NCI-H2227 (cell line): ENCODE measurements around the gene TEX26.

Source experiments
- DNase-seq: peaks from one replicate; lab custom pipeline; 2025; ENCODE audit not compliant: unreplicated experiment; lab: John Stamatoyannopoulos, UW

The TEX26 gene

DNA sequence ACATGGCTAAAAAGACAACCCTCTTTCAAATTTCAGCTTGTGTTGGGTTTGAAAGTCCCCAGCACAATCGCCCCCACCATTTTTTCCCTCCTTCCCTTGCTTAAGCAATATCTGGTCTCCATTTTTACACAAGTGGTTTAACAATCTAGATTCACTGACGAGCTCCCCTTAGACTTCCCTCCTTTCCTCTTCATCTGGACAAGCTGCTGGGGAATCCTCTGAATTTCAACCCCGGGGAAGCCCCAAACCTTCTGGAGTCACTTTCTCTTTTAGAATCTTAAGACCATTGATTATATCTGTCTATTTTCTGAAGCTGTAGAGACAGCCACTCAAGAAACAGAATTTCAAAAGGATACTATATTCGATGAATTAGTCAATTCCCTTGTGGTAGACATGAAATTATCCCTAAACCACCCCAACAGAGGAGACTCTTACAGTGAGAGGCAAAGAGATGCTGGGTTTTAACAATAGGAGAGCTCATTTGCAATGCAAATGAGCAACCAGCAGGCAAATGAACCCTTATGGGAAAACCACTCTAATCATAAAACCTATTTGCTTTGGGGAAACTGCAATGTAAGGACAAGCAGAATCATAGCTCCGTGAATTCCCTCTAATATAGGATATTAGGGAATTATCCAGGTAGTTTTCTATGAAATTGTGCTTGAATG, 78.9 kb downstream of the TEX26 start:
- no peak for DNase-seq

DNA sequence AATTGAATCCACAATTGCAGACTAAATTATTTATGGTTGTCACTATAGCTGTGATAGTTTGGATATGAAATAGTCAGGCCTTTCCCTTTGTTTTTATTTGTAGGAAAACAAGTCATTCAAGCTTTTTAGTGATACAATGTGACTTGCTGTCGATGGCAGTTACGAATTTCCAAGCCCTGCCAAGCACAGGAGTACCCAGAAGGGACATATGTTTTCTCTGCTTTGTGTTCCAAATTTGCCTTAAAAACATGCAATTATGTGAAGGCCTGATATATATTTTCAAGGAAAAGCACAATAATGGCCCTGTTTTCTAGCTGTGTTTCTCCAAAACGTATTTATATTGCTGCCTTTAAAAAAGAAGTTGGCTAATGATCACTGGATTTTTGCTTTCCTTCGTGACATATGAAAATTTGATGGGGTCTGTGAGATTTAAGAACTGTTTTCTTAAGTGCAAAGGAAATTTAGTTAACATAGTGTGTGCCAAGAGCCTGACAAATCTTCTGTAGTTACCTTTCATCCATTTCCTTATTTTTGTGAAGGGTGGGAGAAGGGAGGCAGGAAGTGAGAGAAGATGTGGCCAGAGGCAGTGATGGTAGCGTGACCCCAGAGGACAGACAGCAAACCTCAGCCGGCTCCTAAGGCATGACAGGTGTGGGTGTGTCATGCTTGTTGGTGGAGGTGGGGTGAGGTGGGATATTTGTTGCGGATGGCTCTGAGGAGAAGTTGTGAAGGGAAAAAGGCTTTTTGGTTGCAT, 79.6 kb downstream of the TEX26 start:
- no peak for DNase-seq

DNA sequence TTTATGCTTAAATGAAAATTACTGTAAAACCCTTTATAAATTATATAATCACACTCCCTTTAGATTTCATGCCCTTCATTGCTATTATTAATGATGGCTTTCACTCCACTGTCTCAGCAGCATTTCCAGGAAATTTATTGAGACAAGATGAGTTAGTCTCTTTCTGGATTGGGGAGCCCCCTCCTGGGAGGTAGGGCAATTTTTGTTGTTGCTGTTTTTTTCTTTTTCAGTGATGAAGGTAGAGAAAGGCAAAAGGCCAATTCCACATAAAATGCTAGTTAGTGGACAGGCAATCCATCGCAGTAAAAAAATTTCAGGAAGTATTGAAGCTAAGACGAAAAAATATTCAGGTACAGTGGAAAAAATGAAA, 80.2 kb downstream of the TEX26 start:
- DNase-seq = peak; percentile 13

DNA sequence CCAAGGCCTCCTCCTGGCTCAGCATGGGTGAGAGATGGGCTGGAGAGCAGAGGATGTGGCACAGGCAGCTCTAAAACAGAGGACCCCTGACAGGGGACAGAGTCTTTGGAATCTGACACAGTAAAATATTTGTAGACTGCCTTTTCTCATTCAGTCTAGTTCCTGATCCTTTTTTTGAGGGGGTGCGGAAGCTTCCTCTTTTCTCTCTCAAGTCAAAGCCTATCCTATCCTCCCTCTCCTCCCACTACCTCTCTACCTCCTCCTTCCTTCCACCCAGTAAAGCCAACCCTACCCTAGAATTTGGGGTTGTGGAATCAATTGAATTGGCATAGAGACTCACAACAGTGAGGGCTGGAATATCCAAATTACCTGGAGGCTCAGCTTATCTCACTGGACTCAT, 82.0 kb downstream of the TEX26 start:
- no peak for DNase-seq

DNA sequence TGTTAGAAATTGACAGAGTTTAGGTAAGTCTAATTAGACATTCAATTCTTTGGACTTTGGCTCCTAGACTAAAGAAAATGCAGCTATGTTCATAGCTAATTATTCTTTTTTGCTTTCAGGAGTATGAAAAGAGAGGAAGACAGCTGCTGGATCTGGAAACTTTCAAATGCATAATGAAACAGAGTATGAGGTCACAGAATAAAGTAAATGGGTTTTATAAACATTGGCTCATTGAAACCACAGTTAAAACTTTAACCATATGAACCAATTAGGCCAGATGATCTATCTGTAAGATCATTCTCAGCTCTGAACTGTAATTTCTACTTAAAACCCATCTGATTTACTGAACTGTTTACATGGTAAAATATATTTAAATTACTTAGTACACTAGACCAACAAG, 82.7 kb downstream of the TEX26 start:
- no peak for DNase-seq

DNA sequence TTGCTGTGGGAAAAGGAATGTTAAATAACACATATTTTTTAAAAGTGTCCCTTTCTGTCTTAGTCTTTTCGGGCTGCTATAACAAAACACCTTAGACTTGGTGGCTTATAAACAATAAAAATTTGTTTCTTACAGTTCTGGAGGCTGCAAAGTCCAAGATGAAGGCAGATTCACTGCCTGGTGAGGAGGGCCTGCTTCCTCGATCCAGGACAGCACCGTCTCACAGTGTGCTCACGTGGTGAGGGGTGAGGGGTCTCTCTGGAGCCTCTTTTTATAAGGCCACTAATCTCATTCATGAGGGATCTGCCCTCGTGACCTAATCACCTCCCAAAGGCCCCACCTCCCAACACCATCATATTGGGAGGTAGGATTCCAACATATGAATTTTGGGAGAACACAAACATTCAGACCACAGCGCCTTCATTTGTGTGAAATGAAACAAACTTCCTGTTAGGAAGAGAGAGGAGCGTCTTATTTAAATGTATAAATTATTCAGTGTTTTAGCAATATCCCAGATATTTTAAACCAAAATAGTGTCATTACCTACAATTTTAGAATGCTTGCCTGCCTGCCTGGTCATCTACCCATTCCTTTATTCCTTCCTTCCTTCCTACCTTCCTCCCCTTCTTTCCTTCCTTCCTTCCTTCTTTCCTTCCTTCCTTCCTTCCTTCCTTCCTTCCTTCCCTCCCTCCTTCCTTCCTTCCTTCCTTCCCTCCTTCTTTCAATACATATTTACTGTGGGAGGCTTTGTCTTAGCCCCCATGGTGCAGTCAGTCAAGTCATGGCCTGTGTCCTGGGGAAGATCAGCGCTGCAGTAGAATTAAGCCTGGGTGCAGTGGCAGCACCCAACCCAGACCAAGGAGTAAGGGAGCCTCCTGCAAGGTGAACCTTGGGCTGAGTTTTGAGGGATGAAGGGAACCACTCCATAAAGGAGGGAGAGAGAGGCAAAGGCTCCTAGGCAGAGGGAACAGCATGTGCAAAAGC, 84.2 kb downstream of the TEX26 start:
- no peak for DNase-seq

DNA sequence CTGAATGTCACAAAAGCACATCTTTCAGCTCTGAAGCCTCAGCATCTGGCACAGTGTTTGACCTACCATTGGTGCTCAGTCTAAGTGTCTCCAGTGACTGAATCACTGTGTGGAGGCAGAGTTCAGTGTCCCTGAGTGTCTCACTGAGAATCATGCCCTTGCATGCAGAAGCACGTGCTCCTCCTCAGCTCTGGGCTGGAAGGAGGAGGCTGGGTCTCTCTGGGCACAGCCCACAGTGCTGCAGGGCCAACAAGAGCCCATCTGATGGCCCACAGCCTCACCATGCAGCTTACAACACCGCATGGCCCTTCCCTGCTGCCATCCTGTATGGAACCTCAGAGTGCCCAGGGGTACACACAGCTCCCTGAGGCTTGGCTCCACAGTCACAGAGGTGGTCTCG, 86.1 kb downstream of the TEX26 start:
- DNase-seq = no peak

DNA sequence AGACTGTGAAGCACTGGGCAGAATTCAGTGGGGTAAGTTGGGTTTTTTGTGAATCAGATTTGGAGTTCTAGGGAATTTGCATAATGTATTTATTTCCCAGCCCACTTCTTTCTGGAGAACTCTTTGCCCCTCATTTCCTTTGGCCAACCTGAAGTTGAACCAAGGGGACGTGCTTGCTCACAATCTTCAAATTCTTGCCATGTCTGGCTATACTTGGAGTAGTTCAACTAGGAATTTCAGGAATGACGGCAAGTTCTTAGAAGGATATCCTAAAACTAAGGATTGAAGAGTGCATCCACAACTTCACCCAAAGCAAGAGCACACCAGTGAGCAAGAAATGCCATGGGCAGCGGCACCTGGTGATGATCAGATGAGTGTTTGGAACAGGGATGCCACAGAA, 88.5 kb downstream of the TEX26 start:
- no peak for DNase-seq

DNA sequence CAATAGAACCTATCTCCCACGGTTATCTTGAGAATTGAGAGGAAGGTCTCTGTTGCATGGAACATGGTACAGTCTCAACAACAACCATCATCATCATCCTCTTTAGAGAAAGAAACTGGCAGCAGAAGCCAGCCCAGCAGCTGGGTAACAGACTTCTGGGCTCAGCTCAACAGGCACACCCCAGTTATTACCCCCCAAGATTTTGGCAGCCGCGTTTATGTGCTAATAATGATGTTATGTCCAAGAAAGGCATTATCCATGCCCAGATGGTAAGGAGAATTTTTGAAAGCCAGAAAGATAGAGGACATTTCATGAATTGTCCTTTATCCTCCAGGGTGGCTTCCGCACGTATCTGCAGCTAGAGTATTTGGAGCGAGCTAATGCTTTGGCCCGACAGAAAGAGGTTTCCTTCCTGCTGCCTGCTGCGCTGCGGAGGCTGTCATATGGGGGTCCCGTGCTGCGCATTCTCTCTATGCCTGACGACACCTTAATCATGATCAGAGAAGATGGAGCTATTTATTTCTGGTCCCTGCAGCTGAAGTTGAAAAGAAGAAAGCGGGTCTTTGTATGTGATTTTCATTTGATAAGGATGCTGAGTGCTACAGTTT, 89.9 kb downstream of the TEX26 start:
- no peak for DNase-seq

DNA sequence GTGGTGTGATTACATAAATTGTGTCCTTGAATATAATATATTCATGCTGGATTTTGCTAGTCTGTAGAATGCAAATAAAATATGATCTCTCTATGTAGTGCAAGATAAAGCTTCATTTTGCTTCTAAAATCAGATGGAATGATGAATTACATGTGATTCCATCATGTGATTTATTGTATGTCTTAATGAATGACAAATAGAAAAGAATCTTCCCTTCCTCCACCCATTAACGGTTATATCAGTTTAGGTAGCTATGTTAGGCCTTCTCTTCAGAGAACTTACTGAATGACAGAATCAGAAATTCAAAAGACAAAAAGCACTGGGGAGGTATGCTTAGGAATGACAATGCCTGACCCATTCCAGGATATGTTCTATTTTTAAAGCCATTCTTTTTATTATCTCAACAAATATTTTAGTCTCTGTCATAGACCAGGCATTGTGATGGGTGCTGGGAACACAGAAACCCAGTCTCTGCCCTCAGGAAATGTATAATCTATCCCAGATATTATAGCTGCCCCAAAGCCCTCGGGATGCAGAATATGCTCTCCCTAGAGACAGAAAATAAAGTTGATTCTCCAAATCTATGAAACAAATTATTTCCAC, 90.6 kb downstream of the TEX26 start:
- DNase-seq = no peak
